ENCODE measurements around the gene PCSK6. TPM values are rescaled to one million over a fixed set of nuclear protein-coding genes. Genes with fewer than 3 reads are reported as not detected.
"Not testable (repeated sequence)": the region's sequence is repeated elsewhere in the genome, so short reads cannot be mapped to it uniquely, and the experiment has no call there.

Gene PCSK6
- total RNA-seq, 1 donor from 2014 or later = 1.3 TPM

GRCh38 chr15:101378879-101379278, 110.6 kb downstream of the PCSK6 start:
- Histone ChIP-seq H3K79me2 (ENCODE audit: insufficient read depth, low read length) (no peaks in the 10 kb centered on the region), H3K9me3 (ENCODE audit: insufficient read depth, low read depth, low read length) (no peaks in the 10 kb centered on the region), H2AFZ (ENCODE audit: low read depth, low read length) (no peak overlapping the region), H4K20me1 (ENCODE audit: insufficient read depth, low read length) (no peaks in the 10 kb centered on the region), H3K4me1 (ENCODE audit: insufficient read depth, low read length) (no peaks in the 10 kb centered on the region), H3K27me3 (ENCODE audit: insufficient read depth, low read length) (no peaks in the 10 kb centered on the region), H3K9ac (ENCODE audit: low read length) (no peak overlapping the region), H3K36me3 (ENCODE audit: insufficient read depth, low read length) (no peaks in the 10 kb centered on the region), H3K4me2 (ENCODE audit: low read length) (no peak overlapping the region), H3K4me3 (ENCODE audit: insufficient read depth, low read depth, low read length) (no peak overlapping the region), H3K27ac (ENCODE audit: low read depth, low read length) (no peak overlapping the region)
- DNase-seq (ENCODE audit: low read depth) (no peak), FAIRE-seq (no peak)
- Mint-ChIP-seq H3K4me3 (ENCODE audit: unreplicated experiment) (no peak overlapping the region), H3K4me1 (ENCODE audit: low read depth, unreplicated experiment) (no peaks in the 10 kb centered on the region), H3K9me3 (ENCODE audit: unreplicated experiment) (no peaks in the 10 kb centered on the region), H3K36me3 (ENCODE audit: low read depth, unreplicated experiment) (peaks cover 3% of the 10 kb centered on the region), H3K27ac (ENCODE audit: unreplicated experiment) (no peak overlapping the region), H3K27me3 (ENCODE audit: low read depth, unreplicated experiment) (peaks cover 30% of the 10 kb centered on the region)
- TF ChIP-seq, protein P1, sequence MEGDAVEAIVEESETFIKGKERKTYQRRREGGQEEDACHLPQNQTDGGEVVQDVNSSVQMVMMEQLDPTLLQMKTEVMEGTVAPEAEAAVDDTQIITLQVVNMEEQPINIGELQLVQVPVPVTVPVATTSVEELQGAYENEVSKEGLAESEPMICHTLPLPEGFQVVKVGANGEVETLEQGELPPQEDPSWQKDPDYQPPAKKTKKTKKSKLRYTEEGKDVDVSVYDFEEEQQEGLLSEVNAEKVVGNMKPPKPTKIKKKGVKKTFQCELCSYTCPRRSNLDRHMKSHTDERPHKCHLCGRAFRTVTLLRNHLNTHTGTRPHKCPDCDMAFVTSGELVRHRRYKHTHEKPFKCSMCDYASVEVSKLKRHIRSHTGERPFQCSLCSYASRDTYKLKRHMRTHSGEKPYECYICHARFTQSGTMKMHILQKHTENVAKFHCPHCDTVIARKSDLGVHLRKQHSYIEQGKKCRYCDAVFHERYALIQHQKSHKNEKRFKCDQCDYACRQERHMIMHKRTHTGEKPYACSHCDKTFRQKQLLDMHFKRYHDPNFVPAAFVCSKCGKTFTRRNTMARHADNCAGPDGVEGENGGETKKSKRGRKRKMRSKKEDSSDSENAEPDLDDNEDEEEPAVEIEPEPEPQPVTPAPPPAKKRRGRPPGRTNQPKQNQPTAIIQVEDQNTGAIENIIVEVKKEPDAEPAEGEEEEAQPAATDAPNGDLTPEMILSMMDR (IDR thresholded peaks at IDR 0.05; ENCODE audit: insufficient read depth, low read depth, low read length) = no peak
- no peak for TF ChIP-seq EZH2 (IDR thresholded peaks at IDR 0.05; ENCODE audit: insufficient read depth, low read length)

GRCh38 chr15:101378171-101378755, 111.2 kb downstream of the PCSK6 start:
- FAIRE-seq (no peak), DNase-seq (ENCODE audit: low read depth) (no peak)
- H3K4me1 Mint-ChIP-seq (ENCODE audit: low read depth, unreplicated experiment) = no peaks in the 10 kb centered on the region
- Histone ChIP-seq H3K79me2 (ENCODE audit: insufficient read depth, low read length) (no peaks in the 10 kb centered on the region), H4K20me1 (ENCODE audit: insufficient read depth, low read length) (no peaks in the 10 kb centered on the region), H3K4me2 (ENCODE audit: low read length) (no peak overlapping the region), H3K9ac (ENCODE audit: low read length) (no peak overlapping the region), H3K9me3 (ENCODE audit: insufficient read depth, low read depth, low read length) (no peaks in the 10 kb centered on the region), H3K36me3 (ENCODE audit: insufficient read depth, low read length) (no peaks in the 10 kb centered on the region), H3K4me3 (ENCODE audit: insufficient read depth, low read depth, low read length) (no peak overlapping the region), H2AFZ (ENCODE audit: low read depth, low read length) (no peak overlapping the region), H3K27ac (ENCODE audit: low read depth, low read length) (no peak overlapping the region), H3K27me3 (ENCODE audit: insufficient read depth, low read length) (no peaks in the 10 kb centered on the region), H3K4me1 (ENCODE audit: insufficient read depth, low read length) (no peaks in the 10 kb centered on the region)
- TF ChIP-seq, protein P1 (IDR thresholded peaks at IDR 0.05; ENCODE audit: insufficient read depth, low read depth, low read length) = no peak
- TF ChIP-seq EZH2 (IDR thresholded peaks at IDR 0.05; ENCODE audit: insufficient read depth, low read length) = no peak
- no peak overlapping the region for H3K4me3 Mint-ChIP-seq (ENCODE audit: unreplicated experiment)
- H3K27ac Mint-ChIP-seq (ENCODE audit: unreplicated experiment) = no peak overlapping the region
- H3K36me3 Mint-ChIP-seq (ENCODE audit: low read depth, unreplicated experiment) = peaks cover 3% of the 10 kb centered on the region
- H3K27me3 Mint-ChIP-seq (ENCODE audit: low read depth, unreplicated experiment) = peaks cover 36% of the 10 kb centered on the region
- H3K9me3 Mint-ChIP-seq (ENCODE audit: unreplicated experiment) = no peaks in the 10 kb centered on the region

- FAIRE-seq (no peak), DNase-seq (ENCODE audit: low read depth) (no peak)
- Histone ChIP-seq H3K36me3 (ENCODE audit: insufficient read depth, low read length) (no peaks in the 10 kb centered on the region), H2AFZ (ENCODE audit: low read depth, low read length) (no peak overlapping the region), H3K4me2 (ENCODE audit: low read length) (no peak overlapping the region), H3K9me3 (ENCODE audit: insufficient read depth, low read depth, low read length) (no peaks in the 10 kb centered on the region), H3K27me3 (ENCODE audit: insufficient read depth, low read length) (peaks cover 5% of the 10 kb centered on the region), H3K79me2 (ENCODE audit: insufficient read depth, low read length) (no peaks in the 10 kb centered on the region), H4K20me1 (ENCODE audit: insufficient read depth, low read length) (no peaks in the 10 kb centered on the region), H3K27ac (ENCODE audit: low read depth, low read length) (no peak overlapping the region), H3K4me1 (ENCODE audit: insufficient read depth, low read length) (no peaks in the 10 kb centered on the region), H3K9ac (ENCODE audit: low read length) (no peak overlapping the region), H3K4me3 (ENCODE audit: insufficient read depth, low read depth, low read length) (no peak overlapping the region)
- H3K27ac Mint-ChIP-seq (ENCODE audit: unreplicated experiment) = no peak overlapping the region
- no peaks in the 10 kb centered on the region for H3K9me3 Mint-ChIP-seq (ENCODE audit: unreplicated experiment)
- peaks cover 2% of the 10 kb centered on the region for H3K36me3 Mint-ChIP-seq (ENCODE audit: low read depth, unreplicated experiment)
- H3K27me3 Mint-ChIP-seq (ENCODE audit: low read depth, unreplicated experiment) = peaks cover 49% of the 10 kb centered on the region
- H3K4me1 Mint-ChIP-seq (ENCODE audit: low read depth, unreplicated experiment) = no peaks in the 10 kb centered on the region
- TF ChIP-seq EZH2 (IDR thresholded peaks at IDR 0.05; ENCODE audit: insufficient read depth, low read length) = no peak
- TF ChIP-seq, protein P1 (IDR thresholded peaks at IDR 0.05; ENCODE audit: insufficient read depth, low read depth, low read length) = no peak
- no peak overlapping the region for H3K4me3 Mint-ChIP-seq (ENCODE audit: unreplicated experiment)
Measured at GRCh38 chr15:101376615-101377395, 112.7 kb downstream of the PCSK6 start.

- not testable (repeated sequence) for H3K36me3 Mint-ChIP-seq (ENCODE audit: low read depth, unreplicated experiment); H3K27ac ChIP-seq (ENCODE audit: low read depth, low read length); H2AFZ ChIP-seq (ENCODE audit: low read depth, low read length); H3K36me3 ChIP-seq (ENCODE audit: insufficient read depth, low read length); DNase-seq (ENCODE audit: low read depth); H3K9ac ChIP-seq (ENCODE audit: low read length); H3K27ac Mint-ChIP-seq (ENCODE audit: unreplicated experiment); H3K27me3 ChIP-seq (ENCODE audit: insufficient read depth, low read length); H3K4me1 ChIP-seq (ENCODE audit: insufficient read depth, low read length); H3K4me2 ChIP-seq (ENCODE audit: low read length); H3K9me3 ChIP-seq (ENCODE audit: insufficient read depth, low read depth, low read length); H4K20me1 ChIP-seq (ENCODE audit: insufficient read depth, low read length); H3K79me2 ChIP-seq (ENCODE audit: insufficient read depth, low read length); H3K4me3 Mint-ChIP-seq (ENCODE audit: unreplicated experiment); H3K4me1 Mint-ChIP-seq (ENCODE audit: low read depth, unreplicated experiment); H3K4me3 ChIP-seq (ENCODE audit: insufficient read depth, low read depth, low read length); H3K9me3 Mint-ChIP-seq (ENCODE audit: unreplicated experiment); FAIRE-seq
- H3K27me3 Mint-ChIP-seq (ENCODE audit: low read depth, unreplicated experiment) = peaks cover 38% of the 10 kb centered on the region
Measured at GRCh38 chr15:101375006-101375405, 114.5 kb downstream of the PCSK6 start.
